Measurements from ENCODE around the gene IL20RB. TPM values are rescaled to one million over a fixed set of nuclear protein-coding genes. Genes with fewer than 3 reads are reported as not detected.

Gene IL20RB
- total RNA-seq, 1 donor from 2014 or later, result 1.3 TPM

DNA sequence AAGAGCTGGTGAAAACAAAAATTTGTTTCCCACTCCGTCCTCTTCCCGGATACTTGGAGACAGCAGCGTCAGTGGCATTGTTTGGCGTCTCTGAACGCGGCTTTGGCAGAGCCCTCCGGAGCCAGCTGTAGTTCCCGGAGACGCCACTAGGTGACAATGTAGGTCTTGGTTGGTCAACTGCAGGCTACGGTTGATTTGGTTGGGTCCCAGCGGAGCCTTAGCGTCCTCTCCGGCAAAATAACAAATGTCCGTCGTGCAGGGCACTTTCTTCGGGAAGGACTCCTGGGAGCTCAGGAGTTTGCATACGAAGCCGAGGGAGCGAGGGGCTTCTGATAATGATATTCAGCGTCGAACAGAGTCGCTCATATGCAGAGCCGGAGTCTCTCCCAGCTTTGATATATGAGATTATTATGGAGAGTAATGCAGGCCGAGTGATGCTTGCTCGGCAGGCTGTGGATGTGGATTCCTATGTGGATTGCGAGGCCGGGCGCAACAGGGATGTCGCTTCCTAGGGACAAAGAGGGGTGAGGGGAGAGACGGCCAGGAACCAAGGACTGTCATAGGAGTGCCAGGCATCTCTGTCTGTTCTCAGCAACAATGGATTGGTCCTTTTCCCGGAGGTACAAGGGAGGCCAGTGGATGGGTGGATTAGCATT, 74.8 kb downstream of the IL20RB start:
- H3K27me3 Mint-ChIP-seq (ENCODE audit: low read depth), result peaks cover 36% of the 10 kb centered on the region
- no peaks in the 10 kb centered on the region for H3K36me3 Mint-ChIP-seq (ENCODE audit: low read depth)
- peaks cover 7% of the 10 kb centered on the region for H3K4me1 Mint-ChIP-seq (ENCODE audit: low read depth)
- DNase-seq (ENCODE audit: low spot score), result peak; percentile 61
- peak overlapping the region; percentile 58 for H3K4me3 Mint-ChIP-seq (ENCODE audit: low read depth)
- intact Hi-C loops (cut with micrococcal nuclease), result no loop called here
- H3K9me3 Mint-ChIP-seq, result no peaks in the 10 kb centered on the region
- no peak overlapping the region for H3K27ac Mint-ChIP-seq

DNA sequence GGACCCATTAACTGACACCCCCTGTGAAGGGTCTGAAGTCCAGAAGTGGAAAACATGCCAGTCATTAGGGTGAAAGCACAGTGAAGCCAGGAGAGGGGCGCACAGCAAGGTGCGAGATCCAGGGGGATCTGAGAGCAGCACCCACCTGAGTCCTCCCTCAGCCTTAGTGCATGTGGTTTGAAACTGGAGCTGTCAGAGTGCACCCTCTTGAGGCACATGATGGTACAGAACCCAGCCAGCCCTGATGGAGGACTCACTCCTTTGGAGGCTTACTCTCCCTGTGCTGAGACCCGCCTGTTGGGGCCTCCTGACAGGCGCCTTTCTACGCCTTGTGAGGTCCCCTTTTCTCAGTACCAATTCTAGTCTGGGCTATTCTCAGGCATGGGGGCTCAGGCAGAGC, 77.8 kb downstream of the IL20RB start:
- no peaks in the 10 kb centered on the region for H3K9me3 Mint-ChIP-seq
- intact Hi-C loops (cut with micrococcal nuclease), result no loop called here
- H3K27me3 Mint-ChIP-seq (ENCODE audit: low read depth), result peaks cover 25% of the 10 kb centered on the region
- no peak overlapping the region for H3K4me3 Mint-ChIP-seq (ENCODE audit: low read depth)
- H3K27ac Mint-ChIP-seq, result no peak overlapping the region
- peaks cover 7% of the 10 kb centered on the region for H3K4me1 Mint-ChIP-seq (ENCODE audit: low read depth)
- no peak for DNase-seq (ENCODE audit: low spot score)
- no peaks in the 10 kb centered on the region for H3K36me3 Mint-ChIP-seq (ENCODE audit: low read depth)

DNA sequence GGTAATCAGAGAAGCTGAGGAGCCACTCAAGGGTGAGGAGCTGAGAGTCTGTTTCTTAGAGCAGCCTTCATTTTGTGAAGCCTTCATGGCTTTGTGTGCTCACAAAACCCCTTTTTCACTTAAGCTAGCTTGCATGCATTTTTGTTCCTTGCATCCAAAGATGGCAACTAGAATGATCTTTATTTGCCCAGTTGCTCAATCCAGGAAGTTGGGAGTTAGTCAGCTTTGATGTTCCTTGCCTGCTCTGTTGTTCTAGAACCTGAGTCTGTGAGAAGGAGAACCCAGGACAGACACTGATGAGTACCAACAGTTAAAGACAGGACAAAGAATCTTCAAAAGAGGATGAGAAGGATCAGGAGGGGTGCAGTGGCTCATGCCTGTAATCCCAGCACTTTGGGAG, 81.8 kb downstream of the IL20RB start:
- H3K4me3 Mint-ChIP-seq (ENCODE audit: low read depth), result no peak overlapping the region
- no peaks in the 10 kb centered on the region for H3K36me3 Mint-ChIP-seq (ENCODE audit: low read depth)
- no peak overlapping the region for H3K27ac Mint-ChIP-seq
- intact Hi-C loops (cut with micrococcal nuclease), result no loop called here
- H3K9me3 Mint-ChIP-seq, result no peaks in the 10 kb centered on the region
- DNase-seq (ENCODE audit: low spot score), result no peak
- H3K4me1 Mint-ChIP-seq (ENCODE audit: low read depth), result no peaks in the 10 kb centered on the region
- peaks cover 6% of the 10 kb centered on the region for H3K27me3 Mint-ChIP-seq (ENCODE audit: low read depth)

DNA sequence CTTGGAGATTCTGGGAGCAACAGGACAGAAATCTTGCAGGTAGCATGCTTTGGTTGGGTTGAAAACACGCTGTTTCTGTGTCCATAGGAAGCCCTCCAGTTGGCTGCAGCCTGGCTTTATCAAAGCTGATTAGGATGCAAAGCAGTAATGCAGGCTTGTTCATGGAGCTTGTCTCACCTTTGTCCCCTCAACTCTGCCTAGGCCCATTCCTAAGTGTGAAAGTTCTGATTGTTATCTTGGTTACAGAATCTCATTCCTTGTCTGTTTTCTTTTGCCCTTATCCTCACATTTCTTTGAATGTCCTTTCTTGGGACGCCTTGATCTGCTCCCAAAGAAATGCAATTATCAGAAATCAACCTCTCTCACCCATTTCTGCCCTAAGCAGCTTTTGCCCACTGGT, 83.5 kb downstream of the IL20RB start:
- H3K36me3 Mint-ChIP-seq (ENCODE audit: low read depth), result no peaks in the 10 kb centered on the region
- H3K4me3 Mint-ChIP-seq (ENCODE audit: low read depth), result no peak overlapping the region
- DNase-seq (ENCODE audit: low spot score), result no peak
- intact Hi-C loops (cut with micrococcal nuclease), result no loop called here
- H3K4me1 Mint-ChIP-seq (ENCODE audit: low read depth), result no peaks in the 10 kb centered on the region
- H3K9me3 Mint-ChIP-seq, result no peaks in the 10 kb centered on the region
- H3K27me3 Mint-ChIP-seq (ENCODE audit: low read depth), result peaks cover 6% of the 10 kb centered on the region
- H3K27ac Mint-ChIP-seq, result no peak overlapping the region

DNA sequence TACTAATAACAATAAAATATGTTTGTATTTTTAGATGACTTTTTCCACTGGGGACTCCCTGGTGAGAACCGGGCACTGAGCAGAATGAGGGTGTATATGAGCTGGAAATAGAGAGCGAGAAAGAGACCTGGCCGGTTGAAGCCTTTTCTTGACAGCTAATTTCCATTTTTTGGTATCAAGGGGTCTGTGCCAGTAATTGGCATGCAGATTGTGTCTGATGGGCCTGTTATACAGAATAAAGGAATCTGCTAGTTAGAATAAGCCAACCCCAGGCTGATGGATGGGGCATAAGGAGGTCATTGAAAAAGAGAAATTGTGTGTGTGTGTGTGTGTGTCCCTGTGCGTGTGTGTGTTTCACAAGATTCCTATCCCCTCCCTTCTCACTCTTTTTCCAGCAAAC, 83.9 kb downstream of the IL20RB start:
- Mint-ChIP-seq H3K36me3 (ENCODE audit: low read depth) (no peaks in the 10 kb centered on the region), H3K27ac (no peak overlapping the region), H3K4me1 (ENCODE audit: low read depth) (no peaks in the 10 kb centered on the region), H3K27me3 (ENCODE audit: low read depth) (peaks cover 6% of the 10 kb centered on the region), H3K4me3 (ENCODE audit: low read depth) (no peak overlapping the region), H3K9me3 (no peaks in the 10 kb centered on the region)
- intact Hi-C loops (cut with micrococcal nuclease), result no loop called here
- no peak for DNase-seq (ENCODE audit: low spot score)

DNA sequence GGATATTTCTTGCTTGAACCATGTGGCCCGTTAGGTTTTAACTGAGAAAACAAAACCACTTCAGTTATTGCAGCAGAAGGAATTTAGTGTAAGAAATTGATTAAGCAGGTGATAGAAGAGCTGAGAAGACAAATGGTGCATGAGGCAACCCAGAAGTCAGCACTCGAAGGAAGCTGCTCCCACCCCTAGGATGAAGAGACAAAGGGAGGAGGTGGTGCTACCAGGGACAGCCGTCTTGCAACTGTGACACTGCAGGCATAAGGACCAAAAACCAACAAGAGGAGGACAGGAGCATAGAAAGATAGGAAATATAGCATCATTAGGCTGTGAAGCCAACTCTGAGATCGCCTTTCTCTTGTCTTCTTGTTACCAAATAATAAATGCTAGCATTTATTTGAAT, 89.0 kb downstream of the IL20RB start:
- H3K27me3 Mint-ChIP-seq (ENCODE audit: low read depth), result peaks cover 9% of the 10 kb centered on the region
- H3K4me1 Mint-ChIP-seq (ENCODE audit: low read depth), result no peaks in the 10 kb centered on the region
- no peak for DNase-seq (ENCODE audit: low spot score)
- H3K36me3 Mint-ChIP-seq (ENCODE audit: low read depth), result no peaks in the 10 kb centered on the region
- intact Hi-C loops (cut with micrococcal nuclease), result no loop called here
- no peak overlapping the region for H3K27ac Mint-ChIP-seq
- H3K9me3 Mint-ChIP-seq, result no peaks in the 10 kb centered on the region
- no peak overlapping the region for H3K4me3 Mint-ChIP-seq (ENCODE audit: low read depth)

DNA sequence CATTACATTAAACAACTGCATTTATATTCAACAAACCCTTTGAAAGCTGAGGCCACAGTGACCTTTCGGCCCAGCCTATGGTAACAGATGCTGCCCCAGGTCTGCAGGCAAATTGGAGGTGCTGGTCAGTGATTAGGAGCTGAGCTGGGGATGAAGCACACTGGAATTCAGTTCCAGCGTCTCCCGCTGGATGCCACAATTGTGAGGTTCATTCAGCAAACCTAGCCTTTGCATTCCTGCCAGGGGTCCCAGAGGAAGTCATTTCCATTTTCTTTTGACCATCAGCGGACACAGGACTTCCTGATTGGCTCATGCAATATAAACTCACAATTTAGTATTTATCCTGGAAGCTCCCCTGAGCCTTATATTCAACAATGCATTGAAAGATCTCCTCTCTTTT, 89.5 kb downstream of the IL20RB start:
- H3K27me3 Mint-ChIP-seq (ENCODE audit: low read depth), result peaks cover 7% of the 10 kb centered on the region

DNA sequence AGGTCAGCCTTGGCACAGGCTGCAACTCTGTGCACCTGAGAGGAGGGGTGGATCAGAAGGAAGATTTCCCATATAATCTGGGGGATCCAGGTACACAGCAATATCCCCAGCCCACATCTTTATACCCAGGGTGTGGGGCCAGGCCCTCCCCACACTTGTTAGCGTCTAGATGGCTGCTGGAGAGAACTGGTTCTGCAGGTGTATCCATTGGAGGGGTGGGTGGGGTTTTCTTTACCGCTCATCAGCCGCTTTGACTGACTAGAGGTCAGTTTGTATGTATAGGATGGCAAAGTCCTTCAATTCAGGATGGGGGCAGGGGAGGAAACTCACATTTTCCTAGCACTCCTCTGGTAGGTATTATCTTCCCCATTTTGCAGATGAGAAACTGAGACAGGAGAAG, 92.5 kb downstream of the IL20RB start:
- intact Hi-C loops (cut with micrococcal nuclease), result no loop called here
- Mint-ChIP-seq H3K4me3 (ENCODE audit: low read depth) (no peak overlapping the region), H3K27me3 (ENCODE audit: low read depth) (peaks cover 7% of the 10 kb centered on the region), H3K4me1 (ENCODE audit: low read depth) (no peaks in the 10 kb centered on the region), H3K27ac (no peak overlapping the region), H3K36me3 (ENCODE audit: low read depth) (no peaks in the 10 kb centered on the region), H3K9me3 (no peaks in the 10 kb centered on the region)
- no peak for DNase-seq (ENCODE audit: low spot score)

More for the DNA sequence above, 89.5 kb downstream of the IL20RB start:
- Mint-ChIP-seq H3K9me3 (no peaks in the 10 kb centered on the region), H3K4me1 (ENCODE audit: low read depth) (no peaks in the 10 kb centered on the region), H3K4me3 (ENCODE audit: low read depth) (no peak overlapping the region), H3K36me3 (ENCODE audit: low read depth) (no peaks in the 10 kb centered on the region), H3K27ac (no peak overlapping the region)
- intact Hi-C loops (cut with micrococcal nuclease), result no loop called here
- DNase-seq (ENCODE audit: low spot score), result no peak

DNA sequence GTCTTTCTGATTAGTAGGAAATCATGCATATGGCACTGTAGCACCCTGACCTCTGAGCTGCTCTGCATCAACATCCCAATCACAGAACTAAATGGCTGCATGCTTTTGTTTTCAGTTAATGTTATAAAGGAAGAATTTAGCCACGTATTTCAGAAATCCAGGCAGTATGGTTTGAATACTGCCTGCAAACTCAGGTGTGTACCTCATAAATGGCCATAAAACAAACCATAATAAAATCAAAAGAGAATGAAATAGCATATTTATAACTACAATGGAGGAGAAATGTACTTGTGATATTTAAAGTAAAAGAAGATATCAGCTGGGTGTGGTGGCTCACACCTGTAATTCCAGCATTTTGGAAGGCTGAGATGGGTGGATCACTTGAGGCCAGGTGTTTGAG, 94.5 kb downstream of the IL20RB start:
- Mint-ChIP-seq H3K27ac (no peak overlapping the region), H3K36me3 (ENCODE audit: low read depth) (no peaks in the 10 kb centered on the region), H3K9me3 (no peaks in the 10 kb centered on the region), H3K4me3 (ENCODE audit: low read depth) (no peak overlapping the region), H3K27me3 (ENCODE audit: low read depth) (peaks cover 9% of the 10 kb centered on the region), H3K4me1 (ENCODE audit: low read depth) (no peaks in the 10 kb centered on the region)
- no peak for DNase-seq (ENCODE audit: low spot score)
- intact Hi-C loops (cut with micrococcal nuclease), result no loop called here

Other genes with a start within 250 kb of the IL20RB start
- 42.3 and 44.9 TPM in 2 replicates for gene STAG1, start 205.6 kb upstream of the IL20RB start, total RNA-seq
- 7.3 and 7.7 TPM in 2 replicates for gene SLC35G2, start 138.9 kb upstream of the IL20RB start, total RNA-seq
- 40.2 and 41.9 TPM in 2 replicates for gene NCK1, start 95.8 kb upstream of the IL20RB start, total RNA-seq

Data from activated T-helper 2 cell treated with anti-CD3 and anti-CD28 coated beads, Interferon-gamma antibody, Interleukin-2, Interleukin-4, amounts not matched to agents 10 μg/mL and 5 μg/mL and 100 μg/mL, durations not matched to agents 14 hours and 24 hours and 36 hours (primary cell).